ENCODE results near the gene SDK1.
"Not testable (repeated sequence)": the region's sequence is repeated elsewhere in the genome, so short reads cannot be mapped to it uniquely, and the experiment has no call there.

SDK1 gene

DNA sequence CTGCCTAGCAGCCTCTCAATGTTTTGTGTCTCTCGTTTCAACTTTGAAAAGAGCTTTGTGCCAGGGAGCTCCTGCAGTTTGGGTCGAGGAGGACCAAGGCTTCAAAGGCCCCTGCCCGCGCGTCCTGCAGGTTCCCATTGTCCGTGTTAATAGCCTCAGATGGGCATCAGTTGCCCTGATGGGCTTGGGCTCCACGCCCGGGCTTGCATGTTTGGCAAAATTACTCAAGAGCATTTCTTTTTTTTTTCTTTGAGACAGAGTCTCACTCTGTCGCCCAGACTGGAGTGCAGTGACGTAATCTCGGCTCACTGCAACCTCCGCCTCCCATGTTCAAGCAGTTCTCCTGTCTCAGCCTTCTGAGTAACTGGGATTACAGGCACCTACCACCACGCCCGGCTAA is 636.6 kb downstream of the SDK1 start:
- no peak for DNase-seq

DNA sequence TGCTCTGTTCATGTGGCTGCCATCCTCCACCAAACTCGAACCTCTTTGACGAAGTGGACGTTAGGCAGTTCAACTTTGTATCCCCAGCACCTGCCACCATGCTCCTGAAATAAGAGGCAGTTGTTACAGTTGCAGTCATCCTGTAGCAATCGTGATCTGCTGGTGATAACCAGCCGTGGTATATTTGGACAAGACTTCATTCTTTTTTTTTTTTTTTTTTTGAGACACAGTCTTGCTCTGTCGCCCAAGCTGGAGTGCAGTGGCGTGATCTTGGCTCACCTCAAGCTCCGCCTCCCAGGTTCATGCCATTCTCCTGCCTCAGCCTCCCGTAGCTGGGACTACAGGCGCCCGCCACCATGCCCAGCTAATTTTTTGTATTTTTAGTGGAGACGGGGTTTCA is 640.7 kb downstream of the SDK1 start:
- DNase-seq = not testable (repeated sequence)

DNA sequence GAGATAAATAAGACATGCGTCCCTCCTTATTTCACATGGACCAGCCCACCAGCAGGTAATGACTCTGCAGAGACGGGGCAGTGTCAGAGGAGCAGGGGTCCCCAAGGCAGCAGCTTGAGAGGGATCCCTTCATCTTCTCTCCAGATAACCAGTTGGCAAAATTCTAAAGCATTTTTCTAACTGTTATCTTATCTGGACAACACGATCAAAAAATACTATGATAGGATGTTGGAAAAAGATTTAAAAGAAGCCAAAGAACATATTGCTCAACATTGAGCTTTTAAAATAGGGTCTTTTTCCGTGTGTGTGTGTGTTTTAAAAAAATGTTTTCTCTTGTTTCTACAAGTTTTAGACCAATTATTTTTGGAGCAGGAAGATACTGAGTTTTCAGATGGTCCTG is 641.2 kb downstream of the SDK1 start:
- DNase-seq = no peak

DNA sequence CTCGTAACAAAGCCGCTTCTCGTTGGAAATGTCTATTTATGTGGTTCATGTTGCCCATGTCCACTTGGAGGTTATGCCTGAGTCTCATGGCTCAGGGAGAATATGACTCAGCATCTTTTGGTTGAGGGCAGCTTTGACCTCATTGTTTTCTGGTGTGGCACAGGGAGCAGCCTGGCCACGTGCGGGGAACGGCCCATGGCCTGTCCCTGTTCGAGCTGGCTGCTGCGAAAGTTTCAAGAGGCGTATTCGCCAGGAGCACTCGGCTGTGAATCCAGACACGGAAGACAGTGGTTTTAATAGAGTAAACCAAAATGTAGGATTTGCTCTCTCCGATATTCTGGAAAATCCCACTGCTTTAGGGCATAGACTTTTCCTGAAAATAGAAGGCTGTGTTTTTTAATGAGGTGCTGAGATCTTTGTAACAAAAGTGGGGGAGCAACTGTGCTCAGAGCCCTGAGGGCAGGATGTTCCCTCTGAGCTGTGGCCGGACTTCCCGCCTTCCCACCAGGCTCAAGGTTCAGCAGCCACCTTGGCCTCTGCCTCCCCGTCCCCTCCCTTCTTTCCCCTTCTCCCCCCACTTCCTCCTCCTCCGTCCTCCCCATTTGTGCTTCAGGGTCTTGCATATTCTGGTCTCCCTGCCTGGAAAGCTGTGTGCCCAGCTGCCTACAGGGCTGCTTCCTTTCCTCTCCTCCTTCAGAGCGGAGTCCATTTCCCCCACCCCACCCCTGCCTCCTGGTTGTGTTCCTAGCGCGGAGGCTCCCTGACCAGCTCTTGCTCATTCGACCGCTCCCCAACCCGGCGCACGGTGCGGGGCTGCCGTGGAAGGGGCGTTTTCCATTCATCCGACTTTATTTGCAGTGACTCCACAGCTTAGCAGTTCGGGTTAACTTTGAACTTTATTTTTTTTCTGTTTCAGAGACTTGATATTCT is 642.0 kb downstream of the SDK1 start:
- no peak for DNase-seq

DNA sequence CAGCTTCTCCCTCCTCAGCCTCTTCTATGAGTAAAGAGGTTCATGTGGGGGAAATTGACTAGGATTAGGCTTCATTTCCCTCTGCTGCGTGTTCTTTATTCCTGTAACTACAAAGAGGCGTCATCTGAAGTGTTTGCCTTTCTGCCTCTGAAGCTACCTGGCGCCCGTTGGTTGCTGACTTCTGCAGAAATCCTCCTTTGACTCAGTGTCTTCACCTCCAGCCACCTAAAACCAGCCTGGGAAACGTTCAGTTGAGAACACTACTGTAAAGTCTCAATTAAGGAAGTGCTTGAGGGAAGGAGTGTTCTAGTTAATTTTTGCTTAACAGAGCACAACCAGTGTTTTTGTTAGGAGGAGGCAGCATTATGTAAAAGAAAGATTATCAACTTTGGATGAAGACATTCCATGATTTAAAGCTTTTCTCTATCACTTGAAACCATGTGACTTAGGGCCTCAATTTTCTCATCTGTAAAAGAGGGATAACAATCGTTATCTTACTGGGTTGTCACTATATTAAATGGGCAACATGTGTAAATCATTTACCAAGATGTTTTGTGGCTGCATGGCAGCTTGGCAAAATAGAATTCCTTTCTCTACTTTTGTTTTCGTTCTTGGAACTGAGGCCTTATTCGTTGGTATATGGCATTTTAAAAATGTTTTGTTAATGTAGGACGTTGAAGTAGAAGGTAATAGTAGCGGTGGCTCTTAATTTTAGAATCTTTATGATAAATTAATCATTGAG is 642.9 kb downstream of the SDK1 start:
- DNase-seq = no peak

DNA sequence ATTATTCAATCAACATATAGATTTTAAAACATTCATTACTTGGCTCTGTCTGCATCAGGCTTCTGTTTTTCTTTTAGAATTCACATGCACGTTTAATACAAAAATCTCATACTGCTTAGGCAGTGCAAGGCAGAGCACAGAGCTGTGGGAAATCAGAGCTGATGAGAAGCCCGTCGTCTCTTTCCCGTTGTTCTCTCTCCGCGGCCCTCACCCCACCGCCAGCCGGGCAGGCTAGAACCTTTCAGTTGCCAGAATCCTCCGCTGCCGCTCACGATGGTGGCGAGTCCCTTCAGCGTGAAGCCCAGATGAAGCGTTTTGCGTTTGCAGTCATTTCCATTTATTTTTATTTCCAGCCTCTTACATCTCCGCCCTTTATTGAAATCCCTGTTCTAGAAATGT is 648.2 kb downstream of the SDK1 start:
- DNase-seq = no peak

DNA sequence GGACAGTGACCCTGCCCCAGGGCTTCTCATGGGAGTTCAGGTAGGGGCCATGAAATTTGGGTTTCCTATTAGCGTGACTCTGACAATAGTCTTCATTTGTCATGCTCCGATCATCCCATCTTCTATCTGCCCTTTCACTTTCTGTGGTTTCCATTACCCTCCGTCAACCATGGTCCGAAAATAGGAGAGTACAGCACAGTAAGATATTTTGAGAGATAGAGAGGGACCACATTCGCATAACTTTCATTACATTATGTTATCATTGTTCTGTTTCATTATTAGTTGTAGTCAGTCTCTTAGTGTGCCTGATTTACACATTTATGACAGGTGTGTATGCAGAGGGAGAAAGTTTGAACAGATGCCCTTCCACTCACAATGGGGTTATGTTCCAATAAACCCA is 649.2 kb downstream of the SDK1 start:
- DNase-seq = no peak

DNA sequence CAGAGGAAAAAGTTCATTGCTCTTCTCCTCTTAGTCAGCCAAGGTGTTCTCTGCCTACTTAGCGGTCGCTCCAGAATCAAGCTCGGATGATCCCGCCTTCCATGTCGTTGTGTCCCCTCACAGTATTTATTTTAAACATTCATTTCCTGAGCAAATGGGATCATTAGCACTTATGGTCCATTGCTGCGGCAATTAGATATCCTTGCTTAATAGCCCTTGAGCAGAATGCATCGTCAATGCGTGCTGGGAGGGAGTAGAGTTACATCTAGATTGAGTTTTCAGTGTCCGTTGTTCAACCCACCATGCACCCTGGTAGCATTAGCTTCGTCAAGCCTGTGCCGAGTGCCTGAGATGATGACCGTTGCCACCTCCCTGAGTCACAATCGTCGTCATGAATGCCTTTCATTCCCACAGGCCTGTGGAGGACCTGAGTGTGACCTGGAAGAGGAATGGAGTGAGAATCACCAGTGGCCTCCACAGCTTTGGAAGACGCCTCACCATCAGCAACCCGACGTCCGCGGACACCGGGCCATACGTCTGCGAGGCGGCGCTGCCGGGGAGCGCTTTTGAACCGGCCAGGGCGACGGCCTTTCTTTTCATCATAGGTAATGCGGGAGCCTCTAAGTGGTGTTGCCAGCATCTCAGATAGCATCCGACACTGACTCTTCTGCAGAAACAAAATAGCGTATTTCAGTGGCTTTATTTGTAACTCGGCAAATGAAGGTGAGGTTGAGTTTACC is 650.4 kb downstream of the SDK1 start:
- no peak for DNase-seq

DNA sequence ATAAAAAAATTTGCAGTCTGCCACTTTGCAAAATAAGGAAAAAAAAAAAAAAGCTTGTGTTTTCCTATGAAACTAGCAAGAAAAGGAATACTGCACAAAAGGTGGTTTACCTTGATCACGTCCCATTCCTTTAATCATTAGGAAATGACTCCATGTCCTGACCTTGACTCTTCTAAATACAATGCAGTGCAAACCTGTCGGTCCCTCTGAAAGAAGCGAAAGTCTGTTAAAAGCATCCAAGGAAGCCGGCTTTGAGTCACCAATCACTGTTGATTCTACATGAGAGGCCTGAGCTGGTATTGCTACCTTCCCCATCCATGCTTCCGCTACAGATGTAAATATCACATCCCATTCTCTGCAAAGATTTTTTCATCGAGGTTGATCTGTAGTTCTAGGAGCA is 652.1 kb downstream of the SDK1 start:
- no peak for DNase-seq

DNA sequence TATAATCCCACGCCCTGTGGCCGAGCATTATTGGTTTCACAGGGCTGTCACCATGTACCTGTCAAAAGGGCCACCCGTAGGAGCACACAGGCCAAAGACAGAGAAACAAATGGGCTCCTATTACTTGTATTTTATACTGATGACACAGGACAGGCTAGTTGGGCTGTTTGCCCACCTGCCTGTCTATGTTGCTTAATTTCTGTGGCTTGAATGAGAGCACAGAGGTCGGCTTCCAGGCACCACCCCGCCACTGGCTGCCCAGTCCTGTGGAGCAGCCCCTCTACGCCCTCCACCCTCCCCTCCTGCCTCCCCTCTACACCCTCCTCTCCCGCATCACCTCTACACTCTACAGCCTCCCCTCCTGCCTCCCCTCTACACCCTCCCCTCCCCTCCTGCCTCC is 652.9 kb downstream of the SDK1 start:
- no peak for DNase-seq

DNA sequence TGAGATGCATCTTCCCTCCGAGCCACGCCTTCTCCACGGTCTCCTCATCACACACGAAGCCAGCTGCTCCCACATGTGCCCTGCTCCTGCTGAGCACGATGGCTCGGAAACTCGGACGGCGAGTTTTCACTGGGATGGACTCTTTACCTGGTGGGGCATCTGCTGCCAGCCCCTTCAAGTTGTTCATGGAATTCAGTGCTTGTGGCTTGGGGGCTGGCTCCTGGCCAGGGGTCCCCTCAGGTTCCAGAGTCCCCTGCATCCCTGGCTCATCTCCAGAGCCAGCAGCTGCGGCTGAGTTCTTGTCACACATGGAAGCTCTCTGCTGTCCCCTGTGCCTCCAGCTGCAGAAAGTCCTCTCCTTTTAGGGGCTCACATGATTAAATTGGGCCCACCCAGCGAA is 654.0 kb downstream of the SDK1 start:
- DNase-seq = no peak

DNA sequence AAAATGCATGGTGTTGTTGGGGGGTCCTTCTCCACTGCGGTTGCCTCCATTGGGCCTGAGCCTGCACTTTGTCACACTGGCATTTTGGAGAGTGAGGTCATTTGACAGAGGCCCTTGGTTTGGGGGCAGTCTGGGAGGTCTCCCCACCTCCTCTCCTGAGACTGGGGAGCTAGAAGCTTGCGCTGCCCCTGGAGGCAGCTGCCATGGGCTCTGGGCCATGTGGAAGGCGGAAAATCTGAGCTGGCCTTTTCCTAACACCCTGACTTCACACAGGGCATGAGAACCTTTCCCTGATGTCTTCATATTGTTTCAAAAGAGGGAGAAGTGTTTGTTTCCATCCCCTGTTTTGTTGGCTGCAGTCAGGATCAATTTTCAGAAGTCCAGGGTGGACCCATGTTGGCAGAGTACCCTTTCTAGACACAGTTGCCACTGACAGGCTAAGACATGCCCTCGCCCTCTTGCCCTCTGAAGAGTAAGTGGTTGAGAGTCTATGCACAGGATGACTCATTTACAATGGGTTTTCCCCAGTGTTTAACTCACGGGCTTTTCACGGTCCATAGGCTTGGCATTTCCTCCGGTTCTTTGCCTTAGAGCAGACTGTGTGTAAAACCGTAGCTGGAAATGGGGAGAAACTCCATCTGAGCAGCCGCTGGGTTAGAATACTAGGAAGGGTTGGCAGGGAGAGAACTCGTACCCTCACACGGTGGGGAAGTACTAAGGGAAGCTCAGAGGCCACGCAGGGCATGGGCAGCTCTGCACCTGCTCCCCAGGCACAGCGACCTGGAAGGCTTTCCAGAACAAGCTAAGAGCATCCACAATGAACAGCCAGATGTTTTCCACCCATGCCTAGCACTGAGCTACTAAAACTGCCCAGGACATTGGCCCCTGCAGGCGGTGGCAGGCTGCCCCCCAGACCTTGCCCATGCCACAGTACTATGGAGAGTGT is 655.0 kb downstream of the SDK1 start:
- no peak for DNase-seq

DNA sequence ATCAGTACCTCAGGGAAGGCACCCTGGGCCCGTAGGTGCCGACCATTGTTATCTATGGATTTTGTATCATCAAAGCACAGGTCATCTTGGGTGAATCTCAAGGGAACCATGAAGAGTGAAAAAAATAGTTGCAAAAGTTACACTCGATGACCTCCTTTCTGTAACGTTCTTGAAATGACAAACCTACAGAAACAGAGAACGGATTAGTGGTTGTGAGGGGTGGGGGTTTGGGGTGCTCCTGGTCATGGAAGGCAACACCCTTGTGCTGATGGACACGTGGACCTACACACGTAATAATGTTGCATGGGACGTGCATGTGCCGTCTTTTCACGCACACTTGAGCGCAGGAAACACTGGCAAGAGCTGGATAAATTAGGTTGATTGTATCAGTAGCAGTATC is 655.9 kb downstream of the SDK1 start:
- DNase-seq = no peak

DNA sequence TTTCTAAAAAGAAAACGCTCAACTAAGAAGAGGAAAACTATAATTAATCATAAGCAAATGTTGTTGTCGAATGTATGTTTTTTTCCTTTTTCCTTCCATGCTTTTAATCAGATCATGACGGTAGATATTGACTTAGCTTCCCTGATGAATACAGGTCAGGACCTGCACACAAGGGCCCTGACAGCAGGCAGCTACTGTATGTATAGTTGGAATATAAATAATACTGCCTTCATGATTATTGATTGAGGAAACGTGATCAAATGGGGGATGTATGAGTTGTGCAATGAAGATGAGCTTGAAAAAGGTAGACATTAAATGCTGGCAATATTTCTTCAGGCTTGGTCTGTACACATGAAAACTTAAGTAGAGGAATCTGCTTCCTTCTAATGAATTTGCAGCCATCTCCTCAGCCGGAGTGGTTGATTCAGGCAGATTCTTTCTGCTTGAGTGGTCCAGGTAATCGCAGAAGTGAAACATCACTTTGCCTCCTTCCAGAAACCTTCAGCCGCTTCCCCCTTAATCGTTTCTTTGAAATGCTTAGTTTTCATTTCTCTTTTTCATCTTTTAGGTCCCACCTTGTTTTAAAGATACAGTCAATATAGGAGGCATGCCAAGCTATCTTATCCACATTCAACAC is 656.5 kb downstream of the SDK1 start:
- no peak for DNase-seq

DNA sequence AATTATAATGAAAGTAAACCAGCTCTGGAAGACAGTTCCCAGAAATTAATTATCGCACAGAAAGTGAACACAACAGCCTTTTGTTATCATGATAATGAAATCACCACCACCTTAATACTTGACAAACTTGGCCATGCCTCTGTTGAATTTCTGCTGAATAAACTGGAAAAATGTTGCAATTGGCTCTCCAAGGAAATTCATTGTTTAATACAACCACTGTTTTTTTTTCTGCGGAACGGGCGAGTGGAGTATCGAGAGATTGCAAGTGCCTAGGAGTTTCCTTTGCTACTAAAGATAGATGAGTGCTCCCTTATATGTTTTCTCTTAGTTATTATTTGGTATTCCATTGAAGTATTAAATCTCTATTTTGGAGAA is 657.0 kb downstream of the SDK1 start:
- DNase-seq = no peak

DNA sequence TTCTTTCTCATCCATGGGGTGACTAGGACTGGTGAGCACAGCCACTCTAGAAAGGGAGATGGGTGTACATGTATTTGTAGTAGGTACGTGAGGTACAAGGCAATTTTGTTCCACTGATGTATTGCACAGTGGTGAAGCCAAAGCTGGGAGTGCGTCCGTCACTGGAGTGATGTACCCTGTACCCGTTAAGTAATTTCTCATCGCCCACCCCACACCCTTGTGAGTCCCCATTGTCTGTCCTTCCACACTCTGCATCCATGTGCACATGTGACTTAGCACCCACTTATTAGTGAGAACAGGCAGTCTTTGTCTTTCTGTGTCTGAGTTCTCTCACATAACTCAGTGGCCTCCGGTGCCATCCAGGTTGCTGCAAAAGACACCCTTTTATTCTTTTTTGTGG is 658.3 kb downstream of the SDK1 start:
- DNase-seq = no peak

DNA sequence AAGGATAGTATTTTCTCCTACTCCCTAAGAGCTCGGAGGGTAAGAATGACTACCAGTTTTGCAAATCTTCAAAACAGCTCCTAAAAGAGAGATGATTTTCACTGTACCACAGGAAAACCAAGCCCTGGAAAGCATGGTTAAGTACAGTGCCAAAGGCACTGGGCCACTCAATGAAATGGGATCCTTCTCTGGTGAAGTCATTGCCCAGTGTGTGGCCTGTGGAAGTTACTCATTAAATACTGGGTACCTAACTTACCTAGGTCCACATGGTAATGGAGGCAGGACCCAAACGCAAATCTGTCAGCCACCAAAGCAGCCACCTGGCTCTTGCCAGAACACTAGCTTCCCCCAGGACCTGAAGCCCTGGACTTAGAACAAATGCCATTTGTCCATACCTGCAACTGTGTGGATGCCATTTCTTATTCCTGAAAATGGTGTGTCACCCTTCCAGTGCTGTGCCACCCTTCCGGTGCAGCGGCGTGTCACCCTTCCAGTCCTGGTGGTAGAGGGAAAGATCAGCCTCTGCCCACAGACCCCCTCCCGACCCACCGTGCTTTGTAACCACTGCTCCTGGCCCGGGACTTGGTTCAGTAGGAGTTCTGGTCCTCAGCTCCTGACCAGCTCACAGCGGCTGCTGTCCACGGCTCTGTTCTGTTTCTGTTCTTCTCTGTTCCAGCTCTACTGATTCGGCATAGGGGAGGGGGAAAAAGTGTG is 659.2 kb downstream of the SDK1 start:
- no peak for DNase-seq

DNA sequence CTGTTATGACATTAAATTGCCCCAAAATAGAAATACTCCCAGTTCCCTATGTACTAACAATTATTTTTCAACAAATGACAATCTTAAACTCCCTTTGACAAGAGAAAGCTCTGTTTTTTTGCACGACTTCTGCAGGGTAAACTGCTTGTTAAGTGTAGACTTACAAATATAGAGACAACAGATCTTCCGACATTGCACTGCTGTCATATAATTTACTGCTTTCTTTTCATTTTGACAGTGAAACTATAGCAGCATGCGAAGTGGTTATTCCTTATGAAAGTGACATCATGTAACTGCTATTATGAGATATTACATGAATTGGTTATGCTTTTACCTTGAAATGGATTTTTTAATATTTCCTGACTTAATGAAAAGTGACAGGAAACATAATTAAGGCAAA is 659.9 kb downstream of the SDK1 start:
- DNase-seq = no peak

DNA sequence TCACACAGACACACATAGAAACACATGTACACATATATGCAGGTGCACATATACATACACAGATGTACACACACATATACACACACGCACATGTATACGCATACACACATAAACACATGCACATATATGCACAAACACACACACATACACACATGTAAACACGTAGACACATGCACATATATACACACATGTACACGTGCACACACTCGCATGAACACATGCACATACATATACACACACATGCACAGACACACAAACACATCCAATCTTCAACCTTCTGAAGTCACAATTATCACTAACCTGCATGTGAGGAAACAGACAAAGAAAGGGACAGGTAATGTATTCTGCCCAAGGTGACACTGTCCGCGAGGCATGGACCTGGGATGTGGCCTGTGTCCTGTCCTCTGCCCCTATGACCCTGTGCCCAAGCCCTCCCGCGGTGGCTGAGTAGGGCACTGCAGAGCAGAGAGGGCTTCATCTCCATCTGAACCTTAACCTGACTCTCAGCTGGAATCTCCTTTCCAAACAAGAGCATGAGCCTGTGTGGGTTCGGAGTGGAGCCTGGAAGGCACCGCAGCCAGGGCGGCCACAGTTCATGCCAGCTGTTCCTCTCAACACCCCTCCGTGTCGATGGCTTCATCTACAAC is 660.9 kb downstream of the SDK1 start:
- no peak for DNase-seq

DNA sequence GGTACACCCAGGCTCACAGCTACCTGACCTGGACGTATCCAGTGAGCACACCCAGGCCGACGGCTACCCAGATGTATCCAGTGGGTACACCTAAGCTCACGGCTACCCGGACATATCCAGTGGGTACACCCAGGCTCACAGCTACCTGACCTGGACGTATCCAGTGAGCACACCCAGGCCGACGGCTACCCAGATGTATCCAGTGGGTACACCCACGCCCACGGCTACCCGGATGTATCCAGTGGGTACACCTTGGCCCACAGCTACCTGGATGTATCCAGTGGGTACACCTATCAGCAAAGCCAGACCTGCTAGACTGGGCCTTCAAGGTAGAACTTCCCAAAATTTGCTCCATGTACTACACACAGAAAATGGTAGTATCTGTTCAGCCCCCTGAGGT is 662.7 kb downstream of the SDK1 start:
- DNase-seq = not testable (repeated sequence)

Measured in stimulated activated CD4-positive, alpha-beta T cell treated with anti-CD3 and anti-CD28 coated beads, Interleukin-4, amount 100 ng/mL, for 4 hours (primary cell).